IMR-90 (cell line): ENCODE data around the gene SAMD9. TPM values are rescaled to one million over a fixed set of nuclear protein-coding genes. Genes with fewer than 3 reads are reported as not detected.
"Not testable (repeated sequence)": the region's sequence is repeated elsewhere in the genome, so short reads cannot be mapped to it uniquely, and the experiment has no call there.

Experiments used
- ATAC-seq: fragments of 200-7000 bp; cut with Tn5 transposase; 2 replicates; pipeline ENCODE4 v1.9.1; 2020; ENCODE audit warnings: low read depth, mild to moderate bottlenecking, moderate library complexity
- BruUV-seq: library from RNA; stranded (reverse); fragments of 400-500 nt; replicated peaks from 2 replicates; lab custom pipeline; 2021; lab: Mats Ljungman, UMichigan
- CTCF ChIA-PET: fragments of 300-600 bp; formaldehyde crosslinking; extraction: SDS; loops from one replicate; lab custom pipeline; 2021; ENCODE audit warnings: antibody characterized with exemption; lab: Yijun Ruan, JAX
- POLR2A ChIA-PET: fragments of 300-600 bp; sonication (Branson Sonifier 250); formaldehyde crosslinking; loops from one replicate; lab custom pipeline; 2022; ENCODE audit warnings: antibody characterized with exemption; ENCODE audit not compliant: unreplicated experiment; lab: Charles Lee
- DNase-seq: peaks from one replicate; pipeline ENCODE4 v3.0.0; 2013
- H2AFZ ChIP-seq: replicated peaks from 2 replicates; pipeline ENCODE3; 2013; ENCODE audit warnings: low read length, mild to moderate bottlenecking; ENCODE audit not compliant: poor library complexity
- H2AK5ac ChIP-seq: 2 replicates; pipeline ENCODE4 v1.6.1; 2013; ENCODE audit warnings: low read depth, low read length, inconsistent platforms
- H2AK9ac ChIP-seq: replicated peaks from 2 replicates; pipeline ENCODE3; 2013; ENCODE audit warnings: mild to moderate bottlenecking, low read depth, low read length, moderate library complexity; ENCODE audit not compliant: poor library complexity
- H2BK120ac ChIP-seq: 2 replicates; pipeline ENCODE4 v1.6.1; 2013; ENCODE audit warnings: low read depth, low read length, inconsistent platforms
- H2BK15ac ChIP-seq: 3 replicates; pipeline ENCODE4 v1.6.1; 2013; ENCODE audit warnings: low read depth, low read length, inconsistent platforms
- H2BK20ac ChIP-seq: 2 replicates; pipeline ENCODE4 v1.6.1; 2013; ENCODE audit warnings: low read depth, mild to moderate bottlenecking, inconsistent platforms, low read length, moderate library complexity
- H2BK5ac ChIP-seq: 2 replicates; pipeline ENCODE4 v1.6.1; 2013; ENCODE audit warnings: mild to moderate bottlenecking, low read depth, low read length, inconsistent platforms; ENCODE audit not compliant: poor library complexity, severe bottlenecking
- H3K14ac ChIP-seq: replicated peaks from 2 replicates; pipeline ENCODE4 v1.6.1; 2013; ENCODE audit warnings: low read depth, low read length, inconsistent platforms
- H3K18ac ChIP-seq: 2 replicates; pipeline ENCODE4 v1.6.1; 2013; ENCODE audit warnings: low read depth, low read length, control low read depth
- H3K23ac ChIP-seq: 2 replicates; pipeline ENCODE4 v1.6.1; 2013; ENCODE audit warnings: low read depth, low read length, inconsistent platforms
- H3K27ac ChIP-seq: 2 replicates; pipeline ENCODE4 v1.5.1; 2013; ENCODE audit warnings: mild to moderate bottlenecking, control low read depth, low read length; ENCODE audit not compliant: insufficient read depth
- H3K27me3 ChIP-seq: 2 replicates; pipeline ENCODE4 v1.6.1; 2013; ENCODE audit warnings: low read length; ENCODE audit not compliant: control insufficient read depth, insufficient read depth
- H3K36me3 ChIP-seq: 2 replicates; pipeline ENCODE4 v1.6.1; 2013; ENCODE audit warnings: low read length, mixed read lengths; ENCODE audit not compliant: control insufficient read depth, insufficient read depth
- H3K4ac ChIP-seq: 2 replicates; pipeline ENCODE4 v1.6.1; 2013; ENCODE audit warnings: low read depth, low read length, inconsistent platforms
- H3K4me1 ChIP-seq: 2 replicates; pipeline ENCODE4 v1.6.1; 2013; ENCODE audit warnings: low read length, mixed read lengths; ENCODE audit not compliant: control insufficient read depth, insufficient read depth
- H3K4me2 ChIP-seq: 2 replicates; pipeline ENCODE4 v1.6.1; 2013; ENCODE audit warnings: low read depth, mild to moderate bottlenecking, control low read depth, low read length, moderate library complexity
- H3K4me3 ChIP-seq: 2 replicates; pipeline ENCODE4 v1.5.1; 2013; ENCODE audit warnings: low read depth, mild to moderate bottlenecking, control low read depth, low read length, moderate library complexity; ENCODE audit not compliant: insufficient read depth
- H3K56ac ChIP-seq: 2 replicates; pipeline ENCODE4 v1.6.1; 2013; ENCODE audit warnings: low read length, inconsistent platforms; ENCODE audit not compliant: insufficient read depth; ENCODE audit errors: extremely low read depth
- H3K79me1 ChIP-seq, 2 experiments: 2 replicates each; pipeline ENCODE4 v1.6.1; 2013; ENCODE audit warnings: low read length in 2 of 2, inconsistent platforms in 1 of 2, low read depth in 1 of 2
- H3K9ac ChIP-seq: 2 replicates; pipeline ENCODE4 v1.6.1; 2013; ENCODE audit warnings: low read depth, low read length, control low read depth
- H3K9me1 ChIP-seq: 2 replicates; pipeline ENCODE4 v1.6.1; 2013; ENCODE audit warnings: low read length, inconsistent platforms; ENCODE audit not compliant: insufficient read depth
- H3K9me3 ChIP-seq: 2 replicates; pipeline ENCODE4 v1.6.1; 2013; ENCODE audit warnings: low read length; ENCODE audit not compliant: control insufficient read depth, insufficient read depth
- H4K20me1 ChIP-seq: 2 replicates; pipeline ENCODE4 v1.6.1; 2013; ENCODE audit warnings: low read length, inconsistent platforms; ENCODE audit not compliant: insufficient read depth
- H4K5ac ChIP-seq: 2 replicates; pipeline ENCODE4 v1.6.1; 2013; ENCODE audit warnings: mild to moderate bottlenecking, low read depth, low read length, control low read depth
- H4K8ac ChIP-seq, 2 experiments: 2 replicates each; pipeline ENCODE4 v1.6.1; 2013; ENCODE audit warnings: low read depth in 2 of 2, low read length in 2 of 2, control low read depth in 1 of 2, inconsistent platforms in 1 of 2
- H4K91ac ChIP-seq: 2 replicates; pipeline ENCODE4 v1.6.1; 2013; ENCODE audit warnings: low read depth, low read length, inconsistent platforms; ENCODE audit not compliant: insufficient read depth
- WGBS, 2 experiments: methylation state at CpG; one replicate each; pipeline versions ENCODE4 v1.1.5 to v1.1.7; 2013; ENCODE audit warnings: missing lambda C conversion rate in 2 of 2; ENCODE audit not compliant: insufficient read length in 1 of 2; ENCODE audit errors: extremely low coverage in 2 of 2; 5-methylcytosine and 5-hydroxymethylcytosine counted together
- dilution Hi-C: fragments of 300-500 bp; cut with HindIII; formaldehyde crosslinking; loops from one replicate; pipeline ENCODE4 v1.14.3; 2018; ENCODE audit warnings: low sequenced_read_pairs; ENCODE audit not compliant: unreplicated experiment
- in situ Hi-C: fragments of 300-500 bp; cut with MboI; formaldehyde crosslinking; loops from 3 replicates; pipeline ENCODE4 v1.14.3; 2019; ENCODE audit warnings: low sequenced_read_pairs, inconsistent platforms, mixed read lengths
- intact Hi-C: fragments of 100-400 bp; cut with micrococcal nuclease; formaldehyde crosslinking; loops from 2 replicates; pipeline ENCODE4 v1.10.0; 2022
- polyA plus RNA-seq, 3 experiments: library from polyadenylated mRNA; depleted of rRNA; stranded (reverse); fragments of >200 nt; gene quantifications; 2 replicates each; pipeline ENCODE4 v1.2.3, GENCODE V29; 2012; ENCODE audit warnings: low replicate concordance in 1 of 3
- total RNA-seq: library from RNA; depleted of rRNA; stranded (reverse); fragments of >200 nt; gene quantifications from 2 replicates; pipeline ENCODE4 v1.2.3, GENCODE V29; 2012

Gene SAMD9
- total and polyA plus RNA-seq, 2 of the 4 experiments (the other 2 are of a cell fraction): 1.9 to 9.5 TPM

GRCh38 chr7:93073357-93073756 lies 44.4 kb downstream of the SAMD9 start:
- H2AK9ac ChIP-seq, H2AFZ ChIP-seq, H4K5ac ChIP-seq, BruUV-seq, H2BK5ac ChIP-seq, intact Hi-C loops, H3K14ac ChIP-seq, H3K4me3 ChIP-seq, H3K4ac ChIP-seq, H4K20me1 ChIP-seq, in situ Hi-C loops, H3K18ac ChIP-seq, DNase-seq, H3K56ac ChIP-seq, H4K8ac ChIP-seq, H2BK15ac ChIP-seq, H2BK120ac ChIP-seq, H4K91ac ChIP-seq, dilution Hi-C loops, H3K9me1 ChIP-seq, H3K27me3 ChIP-seq, H3K27ac ChIP-seq, H3K79me1 ChIP-seq, H3K36me3 ChIP-seq, H2BK20ac ChIP-seq, H3K4me2 ChIP-seq, POLR2A ChIA-PET, H2AK5ac ChIP-seq, H3K9me3 ChIP-seq, ATAC-seq, H3K9ac ChIP-seq, H3K4me1 ChIP-seq, CTCF ChIA-PET, H3K23ac ChIP-seq: not testable (repeated sequence)
- no CpG with 5 or more reads among the region's 9 CpGs for WGBS, 2 experiments
